ENCODE results near the gene HGS.

DNA sequence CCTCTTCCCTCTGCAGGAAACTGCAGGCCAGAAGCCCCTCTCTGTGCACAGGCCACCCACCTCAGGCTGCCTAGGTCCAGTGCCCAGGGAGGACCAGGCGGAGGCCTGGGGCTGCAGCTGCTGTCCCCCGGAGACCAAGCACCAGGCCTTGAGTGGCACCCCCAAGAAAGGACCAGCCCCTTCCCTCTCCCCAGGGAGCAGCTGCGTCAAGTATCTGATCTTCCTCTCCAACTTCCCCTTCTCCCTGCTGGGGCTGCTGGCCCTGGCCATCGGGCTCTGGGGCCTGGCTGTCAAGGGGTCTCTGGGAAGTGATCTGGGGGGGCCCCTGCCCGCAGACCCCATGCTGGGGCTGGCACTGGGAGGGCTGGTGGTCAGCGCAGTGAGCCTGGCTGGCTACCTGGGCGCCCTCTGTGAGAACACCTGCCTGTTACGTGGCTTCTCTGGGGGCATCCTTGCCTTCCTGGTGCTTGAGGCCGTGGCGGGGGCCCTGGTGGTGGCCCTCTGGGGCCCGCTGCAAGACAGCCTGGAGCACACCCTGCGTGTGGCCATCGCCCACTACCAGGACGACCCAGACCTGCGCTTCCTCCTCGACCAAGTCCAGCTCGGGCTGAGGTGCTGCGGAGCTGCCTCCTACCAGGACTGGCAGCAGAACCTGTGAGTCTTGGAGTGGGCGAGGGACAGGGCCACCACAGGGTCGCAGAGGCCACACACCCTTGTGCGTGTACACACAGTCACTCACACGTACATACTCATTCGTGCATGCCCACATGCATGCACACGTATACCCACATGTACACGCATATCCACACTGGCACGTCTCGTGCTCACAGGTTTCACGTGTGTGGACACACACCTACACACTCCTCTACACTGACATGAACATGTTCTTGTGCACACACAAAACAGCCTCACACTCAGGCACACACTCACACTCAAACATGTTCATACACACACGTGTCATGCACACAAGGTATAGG is 38.5 kb upstream of the HGS start:
- TF ChIP-seq, protein P1, sequence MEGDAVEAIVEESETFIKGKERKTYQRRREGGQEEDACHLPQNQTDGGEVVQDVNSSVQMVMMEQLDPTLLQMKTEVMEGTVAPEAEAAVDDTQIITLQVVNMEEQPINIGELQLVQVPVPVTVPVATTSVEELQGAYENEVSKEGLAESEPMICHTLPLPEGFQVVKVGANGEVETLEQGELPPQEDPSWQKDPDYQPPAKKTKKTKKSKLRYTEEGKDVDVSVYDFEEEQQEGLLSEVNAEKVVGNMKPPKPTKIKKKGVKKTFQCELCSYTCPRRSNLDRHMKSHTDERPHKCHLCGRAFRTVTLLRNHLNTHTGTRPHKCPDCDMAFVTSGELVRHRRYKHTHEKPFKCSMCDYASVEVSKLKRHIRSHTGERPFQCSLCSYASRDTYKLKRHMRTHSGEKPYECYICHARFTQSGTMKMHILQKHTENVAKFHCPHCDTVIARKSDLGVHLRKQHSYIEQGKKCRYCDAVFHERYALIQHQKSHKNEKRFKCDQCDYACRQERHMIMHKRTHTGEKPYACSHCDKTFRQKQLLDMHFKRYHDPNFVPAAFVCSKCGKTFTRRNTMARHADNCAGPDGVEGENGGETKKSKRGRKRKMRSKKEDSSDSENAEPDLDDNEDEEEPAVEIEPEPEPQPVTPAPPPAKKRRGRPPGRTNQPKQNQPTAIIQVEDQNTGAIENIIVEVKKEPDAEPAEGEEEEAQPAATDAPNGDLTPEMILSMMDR (IDR thresholded peaks at IDR 0.05) = no peak
- TF ChIP-seq POLR2A (IDR thresholded peaks at IDR 0.05) = no peak

Data from thyroid gland (tissue), 4 donors.